DOHH2 (cell line): ENCODE results near the gene SMC3.

Source experiments
- EZH2phosphoT487 ChIP-seq: fragments of 200-600 bp; sonication (generic); IDR thresholded peaks from 2 replicates; pipeline ENCODE4 v1.6.1; 2017; ENCODE audit warnings: borderline replicate concordance, mild to moderate bottlenecking, antibody characterized with exemption, low read length, moderate library complexity, mixed read lengths
- TF ChIP-seq, protein P1 (sequence below): fragments of 200-600 bp; sonication (generic); IDR thresholded peaks from one replicate; pipeline ENCODE4 v1.5.1; 2014; ENCODE audit warnings: antibody characterized with exemption, mild to moderate bottlenecking, low read depth, low read length; ENCODE audit not compliant: poor library complexity, severe bottlenecking

DNA sequence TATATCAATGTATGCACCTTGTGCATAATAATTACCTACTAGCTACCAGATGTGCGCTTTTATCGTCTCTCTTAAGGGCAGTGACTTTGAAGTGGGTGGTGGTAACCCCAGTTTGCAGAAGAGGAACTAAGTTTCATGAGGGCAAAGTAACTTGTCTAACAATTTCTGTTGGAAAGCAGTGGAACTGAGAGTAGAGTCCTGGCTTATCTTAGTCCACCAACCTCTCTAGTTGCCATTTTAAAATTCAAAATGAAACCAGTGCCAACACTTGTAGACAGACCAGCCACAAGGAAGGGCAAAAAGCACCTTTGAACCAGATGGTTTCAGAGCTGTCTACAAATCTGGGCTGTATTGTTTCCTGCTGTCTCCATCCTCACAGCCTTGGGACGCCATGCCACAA is 44.6 kb downstream of the SMC3 start:
- TF ChIP-seq, protein P1, sequence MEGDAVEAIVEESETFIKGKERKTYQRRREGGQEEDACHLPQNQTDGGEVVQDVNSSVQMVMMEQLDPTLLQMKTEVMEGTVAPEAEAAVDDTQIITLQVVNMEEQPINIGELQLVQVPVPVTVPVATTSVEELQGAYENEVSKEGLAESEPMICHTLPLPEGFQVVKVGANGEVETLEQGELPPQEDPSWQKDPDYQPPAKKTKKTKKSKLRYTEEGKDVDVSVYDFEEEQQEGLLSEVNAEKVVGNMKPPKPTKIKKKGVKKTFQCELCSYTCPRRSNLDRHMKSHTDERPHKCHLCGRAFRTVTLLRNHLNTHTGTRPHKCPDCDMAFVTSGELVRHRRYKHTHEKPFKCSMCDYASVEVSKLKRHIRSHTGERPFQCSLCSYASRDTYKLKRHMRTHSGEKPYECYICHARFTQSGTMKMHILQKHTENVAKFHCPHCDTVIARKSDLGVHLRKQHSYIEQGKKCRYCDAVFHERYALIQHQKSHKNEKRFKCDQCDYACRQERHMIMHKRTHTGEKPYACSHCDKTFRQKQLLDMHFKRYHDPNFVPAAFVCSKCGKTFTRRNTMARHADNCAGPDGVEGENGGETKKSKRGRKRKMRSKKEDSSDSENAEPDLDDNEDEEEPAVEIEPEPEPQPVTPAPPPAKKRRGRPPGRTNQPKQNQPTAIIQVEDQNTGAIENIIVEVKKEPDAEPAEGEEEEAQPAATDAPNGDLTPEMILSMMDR: no peak
- no peak for TF ChIP-seq EZH2phosphoT487
